Measurements from ENCODE around the gene NEMP1. TPM values are rescaled to one million over a fixed set of nuclear protein-coding genes. Genes with fewer than 3 reads are reported as not detected.

Gene NEMP1
- total and polyA plus RNA-seq, 2 of the 8 experiments (the other 6 are each of a cell fraction or from before 2014, with no cell fraction given): 30.1 to 43.2 TPM

DNA sequence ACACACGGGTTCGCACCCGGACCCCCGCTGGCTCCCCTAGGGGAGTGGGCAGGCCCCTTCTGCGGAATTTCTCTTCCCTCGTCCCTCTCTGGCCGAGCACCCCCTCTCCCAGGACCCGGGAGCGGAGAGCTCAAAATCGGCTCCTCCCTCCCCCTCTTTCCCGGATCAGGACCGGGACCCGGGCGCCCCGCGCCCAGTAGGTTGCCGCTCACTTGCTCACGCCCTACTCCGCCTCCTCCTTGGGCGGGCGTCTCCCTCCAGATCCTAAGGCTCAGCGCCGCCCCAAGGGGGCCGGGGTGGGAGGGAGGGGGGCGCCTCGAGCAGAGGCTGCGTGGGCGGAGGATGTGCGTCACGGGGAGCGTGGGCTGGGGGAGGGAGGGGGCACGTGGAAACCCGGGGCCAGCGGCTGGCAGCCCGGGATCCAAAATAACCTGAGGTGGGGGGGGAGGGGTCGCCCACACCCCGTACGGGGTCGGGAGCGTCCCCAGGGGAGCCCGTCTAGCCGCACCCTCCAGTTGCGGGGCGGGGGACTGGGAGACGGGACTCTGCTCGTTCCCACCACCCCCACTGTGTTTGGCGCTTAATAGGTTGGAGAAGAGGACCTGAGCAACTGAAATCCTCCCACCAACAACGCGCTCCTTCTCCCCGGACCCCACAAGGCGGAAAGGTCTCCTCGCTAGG, 8.6 kb upstream of the NEMP1 start (continued):
- TF ChIP-seq, protein P1, sequence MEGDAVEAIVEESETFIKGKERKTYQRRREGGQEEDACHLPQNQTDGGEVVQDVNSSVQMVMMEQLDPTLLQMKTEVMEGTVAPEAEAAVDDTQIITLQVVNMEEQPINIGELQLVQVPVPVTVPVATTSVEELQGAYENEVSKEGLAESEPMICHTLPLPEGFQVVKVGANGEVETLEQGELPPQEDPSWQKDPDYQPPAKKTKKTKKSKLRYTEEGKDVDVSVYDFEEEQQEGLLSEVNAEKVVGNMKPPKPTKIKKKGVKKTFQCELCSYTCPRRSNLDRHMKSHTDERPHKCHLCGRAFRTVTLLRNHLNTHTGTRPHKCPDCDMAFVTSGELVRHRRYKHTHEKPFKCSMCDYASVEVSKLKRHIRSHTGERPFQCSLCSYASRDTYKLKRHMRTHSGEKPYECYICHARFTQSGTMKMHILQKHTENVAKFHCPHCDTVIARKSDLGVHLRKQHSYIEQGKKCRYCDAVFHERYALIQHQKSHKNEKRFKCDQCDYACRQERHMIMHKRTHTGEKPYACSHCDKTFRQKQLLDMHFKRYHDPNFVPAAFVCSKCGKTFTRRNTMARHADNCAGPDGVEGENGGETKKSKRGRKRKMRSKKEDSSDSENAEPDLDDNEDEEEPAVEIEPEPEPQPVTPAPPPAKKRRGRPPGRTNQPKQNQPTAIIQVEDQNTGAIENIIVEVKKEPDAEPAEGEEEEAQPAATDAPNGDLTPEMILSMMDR (IDR thresholded peaks at IDR 0.05; ENCODE audit: control extremely low read depth in 1 of 3, insufficient read depth in 1 of 3, low read depth in 1 of 3, low read length in 3 of 3): no peak
- no peak for TF ChIP-seq CREB1 (IDR thresholded peaks at IDR 0.05)
- TF ChIP-seq MAFK (IDR thresholded peaks at IDR 0.05; ENCODE audit: low read depth, low read length): no peak
- no peak for TF ChIP-seq SP1 (IDR thresholded peaks at IDR 0.05; ENCODE audit: low read depth, low read length)
- TF ChIP-seq EGR1 (IDR thresholded peaks at IDR 0.05; ENCODE audit: borderline replicate concordance, low read depth, low read length): peak; percentile 41; the same call in 1 of the 2 replicates
- TF ChIP-seq SIRT6 (IDR thresholded peaks at IDR 0.05; ENCODE audit: low read length): no peak
- TF ChIP-seq SRF (IDR thresholded peaks at IDR 0.05; ENCODE audit: low read depth, low read length): no peak
- no peak for TF ChIP-seq TBP (IDR thresholded peaks at IDR 0.05; ENCODE audit: low read depth, low read length)
- no peak for TF ChIP-seq SAP30 (IDR thresholded peaks at IDR 0.05; ENCODE audit: insufficient read depth, insufficient replicate concordance, low read length)
- no peak for TF ChIP-seq CTBP2 (IDR thresholded peaks at IDR 0.05; ENCODE audit: borderline replicate concordance, insufficient read depth, insufficient read length, low read length)
- TF ChIP-seq KDM4A (IDR thresholded peaks at IDR 0.05; ENCODE audit: low read depth, low read length, severe bottlenecking): peak; percentile 54
